GM18867 (cell line): ENCODE results near the gene STXBP4.
A peak's percentile ranks its signal among the peaks of the same experiment; 100 is the strongest.

Source experiments
- ATAC-seq: cut with Tn5 transposase; IDR thresholded peaks from one replicate; pipeline ENCODE4 v1.9.1; 2021; ENCODE audit warnings: mild to moderate bottlenecking, moderate library complexity; ENCODE audit not compliant: unreplicated experiment

The STXBP4 gene, protein sequence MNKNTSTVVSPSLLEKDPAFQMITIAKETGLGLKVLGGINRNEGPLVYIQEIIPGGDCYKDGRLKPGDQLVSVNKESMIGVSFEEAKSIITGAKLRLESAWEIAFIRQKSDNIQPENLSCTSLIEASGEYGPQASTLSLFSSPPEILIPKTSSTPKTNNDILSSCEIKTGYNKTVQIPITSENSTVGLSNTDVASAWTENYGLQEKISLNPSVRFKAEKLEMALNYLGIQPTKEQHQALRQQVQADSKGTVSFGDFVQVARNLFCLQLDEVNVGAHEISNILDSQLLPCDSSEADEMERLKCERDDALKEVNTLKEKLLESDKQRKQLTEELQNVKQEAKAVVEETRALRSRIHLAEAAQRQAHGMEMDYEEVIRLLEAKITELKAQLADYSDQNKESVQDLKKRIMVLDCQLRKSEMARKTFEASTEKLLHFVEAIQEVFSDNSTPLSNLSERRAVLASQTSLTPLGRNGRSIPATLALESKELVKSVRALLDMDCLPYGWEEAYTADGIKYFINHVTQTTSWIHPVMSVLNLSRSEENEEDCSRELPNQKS

GRCh38 chr17:54968262-54968987 is at the start of gene STXBP4, which contains the start of gene COX11:
Gene STXBP4, plus strand, starts transcription at chr17:54968765. Its CDS starts 17,455 bp downstream, at chr17:54986220.
Gene COX11, minus strand, starts transcription at chr17:54968654. Its CDS starts 8 bp downstream, at chr17:54968646.
- peak; percentile 93 for ATAC-seq

- no peak for ATAC-seq
These were observed 49.1 kb upstream of the STXBP4 start for GRCh38 chr17:54919425-54919824.

GRCh38 chr17:54920819-54921218 is 47.7 kb upstream of the STXBP4 start:
- no peak for ATAC-seq

GRCh38 chr17:54924405-54924804 is 44.2 kb upstream of the STXBP4 start:
- no peak for ATAC-seq

DNA sequence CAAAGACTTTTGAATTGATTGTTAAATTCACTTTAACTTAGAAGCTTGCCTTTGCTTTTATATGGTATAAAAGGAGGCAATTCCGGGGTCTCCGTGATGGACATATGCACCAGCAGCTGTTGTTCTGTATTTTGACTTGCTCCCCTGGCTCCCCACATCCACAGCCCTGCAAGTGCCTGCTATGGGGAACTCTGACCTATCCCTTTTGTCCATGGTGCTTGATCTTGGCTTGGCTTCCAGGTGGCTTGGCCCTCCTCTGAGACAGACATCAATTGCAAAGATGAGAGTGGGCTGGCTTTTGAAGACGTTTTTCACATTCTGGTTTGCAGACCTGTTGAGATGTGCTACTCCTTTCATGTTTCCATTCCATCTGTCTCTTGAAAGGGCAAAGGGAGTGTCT is 41.0 kb upstream of the STXBP4 start:
- no peak for ATAC-seq

DNA sequence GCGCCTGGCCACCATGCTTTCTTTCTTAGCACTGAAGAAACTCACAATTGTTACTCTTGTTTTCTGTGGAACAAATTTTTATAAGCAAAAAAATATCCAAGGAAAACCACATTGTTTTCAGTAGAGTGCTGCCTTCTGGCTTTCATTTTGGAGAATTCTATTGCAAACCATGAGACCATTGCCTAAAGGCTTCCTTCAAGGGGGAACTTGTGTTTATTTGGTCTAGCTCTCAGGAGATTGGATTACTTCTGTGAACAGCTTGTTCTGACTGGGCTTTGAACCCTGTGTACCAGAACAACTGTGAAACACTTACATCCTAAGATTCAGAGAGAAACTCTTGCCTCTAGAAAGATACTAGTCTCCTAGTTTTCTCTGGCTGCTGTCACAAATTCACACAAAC is 35.9 kb upstream of the STXBP4 start:
- no peak for ATAC-seq

- ATAC-seq: no peak
These were observed 34.6 kb upstream of the STXBP4 start for GRCh38 chr17:54933921-54934320.

GRCh38 chr17:54935471-54935870 is 33.1 kb upstream of the STXBP4 start:
- no peak for ATAC-seq

GRCh38 chr17:54937018-54937417 is 31.5 kb upstream of the STXBP4 start:
- ATAC-seq: no peak

DNA sequence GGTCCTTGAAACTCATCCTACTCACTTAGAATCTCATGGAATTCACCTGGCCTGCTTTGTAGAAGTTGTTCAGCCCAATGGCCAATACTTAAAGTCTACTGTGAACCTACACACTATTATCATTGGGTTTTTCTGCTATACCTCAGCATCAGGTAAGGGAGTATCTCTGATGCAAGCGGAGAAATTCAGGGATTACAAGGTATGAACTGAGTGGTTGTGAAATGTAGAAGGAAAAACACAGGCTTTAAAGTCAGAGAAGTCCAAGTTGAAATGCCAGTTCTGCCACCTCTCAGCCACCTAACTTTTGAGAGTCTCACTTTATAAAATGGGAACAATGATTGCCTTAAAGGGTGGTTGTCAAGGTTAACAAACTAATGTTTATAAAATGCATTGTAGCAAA is 31.1 kb upstream of the STXBP4 start:
- ATAC-seq: no peak

GRCh38 chr17:54941285-54941684 is 27.3 kb upstream of the STXBP4 start:
- ATAC-seq: no peak

- ATAC-seq: no peak
These were observed 23.8 kb upstream of the STXBP4 start for GRCh38 chr17:54944796-54945195.

DNA sequence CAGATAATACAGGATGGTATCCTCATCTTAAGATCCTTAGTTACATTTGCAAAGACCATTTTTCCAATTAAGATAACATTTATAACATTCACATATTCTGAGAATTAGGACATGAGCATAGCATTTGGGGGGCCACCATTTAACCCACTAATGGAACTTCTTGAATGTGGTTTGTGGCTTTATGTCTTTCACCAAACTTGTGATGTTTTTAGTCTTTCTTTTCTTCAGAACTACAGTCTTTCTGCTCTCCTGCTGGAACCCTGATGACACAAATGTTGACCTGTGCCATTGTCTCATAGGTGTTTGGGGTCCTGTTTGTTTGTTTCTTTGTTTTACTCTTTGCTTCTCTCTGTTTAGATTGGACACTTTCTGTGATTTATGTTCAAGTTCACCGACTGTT is 23.3 kb upstream of the STXBP4 start:
- no peak for ATAC-seq

DNA sequence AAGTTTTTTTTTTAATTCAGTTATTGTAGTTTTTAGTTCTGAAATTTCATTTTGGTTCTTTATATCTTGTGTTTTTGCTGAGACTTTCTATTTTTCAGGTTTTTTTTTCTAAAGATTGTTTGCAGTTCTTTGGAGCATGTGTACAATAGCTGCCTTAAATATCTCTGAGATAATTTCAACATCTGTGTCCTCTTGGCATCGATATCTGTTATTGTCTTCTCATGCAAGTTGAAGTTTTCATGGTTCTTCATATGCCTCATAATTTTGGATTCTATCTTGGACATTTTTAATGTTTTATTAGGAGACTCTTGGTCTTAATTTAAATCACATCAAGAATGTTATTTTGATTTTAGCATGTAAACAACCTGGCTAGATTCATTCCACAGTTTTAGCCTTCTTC is 22.9 kb upstream of the STXBP4 start:
- ATAC-seq: no peak

DNA sequence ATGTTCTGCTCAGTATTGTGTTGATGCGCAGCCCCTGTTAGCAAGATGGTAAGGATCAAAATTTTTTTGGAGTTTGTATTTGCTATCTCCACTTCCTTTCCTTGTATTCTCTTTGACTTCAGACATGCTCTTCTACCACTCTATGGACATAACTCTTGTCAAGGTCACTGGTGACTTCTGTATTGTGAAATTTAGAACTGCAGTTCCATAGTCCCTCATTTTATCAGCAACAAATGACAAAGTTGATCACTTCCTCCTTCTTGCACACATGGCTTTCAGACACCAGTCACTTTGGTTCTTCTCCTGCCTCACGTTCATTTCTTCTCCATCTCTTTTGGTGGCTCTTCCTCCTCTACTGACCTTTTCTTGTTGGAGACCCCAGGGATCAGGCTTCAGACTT is 21.2 kb upstream of the STXBP4 start:
- no peak for ATAC-seq

- ATAC-seq: no peak
These were observed 20.2 kb upstream of the STXBP4 start for GRCh38 chr17:54948380-54948779.

DNA sequence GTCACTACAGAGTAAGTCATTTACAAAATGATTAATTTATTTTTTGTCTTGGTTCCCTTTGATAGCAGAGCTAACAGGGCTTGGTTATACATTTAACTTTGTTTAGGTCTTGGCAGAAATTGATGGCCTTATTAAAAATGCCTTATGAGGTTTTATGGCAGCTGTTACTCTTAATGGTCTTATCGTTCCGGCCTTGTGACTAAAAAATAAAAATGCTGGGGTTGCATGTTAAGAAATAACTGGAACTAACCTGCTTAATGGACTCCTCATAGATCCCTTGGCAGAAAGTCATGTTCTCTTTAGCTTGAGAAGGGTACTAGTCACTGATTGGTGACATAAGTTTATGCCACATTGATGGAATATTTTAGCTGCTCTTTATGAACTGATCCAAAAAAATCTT is 18.4 kb upstream of the STXBP4 start:
- ATAC-seq: no peak

- no peak for ATAC-seq
These were observed 17.3 kb upstream of the STXBP4 start for GRCh38 chr17:54951286-54951685.

- ATAC-seq: no peak
These were observed 11.8 kb upstream of the STXBP4 start for GRCh38 chr17:54956791-54957190.

- peak; percentile 21 for ATAC-seq
These were observed 824 bp upstream of the STXBP4 start for GRCh38 chr17:54967621-54968261.

- ATAC-seq: peak; percentile 32
These were observed 395 bp downstream of the STXBP4 start for GRCh38 chr17:54968988-54969332.
